Fibroblast of the aortic adventitia (primary cell): ENCODE measurements around the gene DCAF17. TPM values are rescaled to one million over a fixed set of nuclear protein-coding genes. Genes with fewer than 3 reads are reported as not detected.
A peak's percentile ranks its signal among the peaks of the same experiment; 100 is the strongest.

Experiments used
- DNase-seq: peaks from one replicate; pipeline ENCODE4 v3.0.0-alpha.2; 2010; ENCODE audit warnings: low read depth
- H3K4me3 ChIP-seq: 2 replicates; pipeline ENCODE4 v1.5.1; 2011; ENCODE audit warnings: low read depth, mild to moderate bottlenecking, control low read depth, low read length, moderate library complexity
- CTCF ChIP-seq: IDR thresholded peaks from 2 replicates; pipeline ENCODE4 v1.5.1; 2011; ENCODE audit warnings: mild to moderate bottlenecking, low read length, control low read depth, inconsistent platforms; ENCODE audit not compliant: insufficient read depth
- total RNA-seq: library from RNA; depleted of rRNA; stranded (reverse); fragments of >200 nt; gene quantifications from 2 replicates; pipeline ENCODE4 v1.2.3, GENCODE V29; 2012; ENCODE audit warnings: low replicate concordance

Gene DCAF17
- total RNA-seq, 1 donor, result 34.7 TPM

- DNase-seq, result no peak
These were observed 2.3 kb upstream of the DCAF17 start for GRCh38 chr2:171431677-171432167.

GRCh38 chr2:171432206-171432968 lies 1.6 kb upstream of the DCAF17 start:
- H3K4me3 ChIP-seq, result no peak overlapping the region
- TF ChIP-seq CTCF, result no peak
- DNase-seq, result no peak

More at GRCh38 chr2:171431677-171432167, 2.3 kb upstream of the DCAF17 start:
- no peak for TF ChIP-seq CTCF
- H3K4me3 ChIP-seq, result no peak overlapping the region

- DNase-seq, result peak; percentile 27
- H3K4me3 ChIP-seq, result peak overlapping the region; percentile 94
- TF ChIP-seq CTCF, result no peak
These were observed 860 bp upstream of the DCAF17 start for GRCh38 chr2:171432969-171433762.

GRCh38 chr2:171433763-171434012 lies 338 bp upstream of the DCAF17 start, which contains the start of gene METTL8:
METTL8 (minus strand) TSS chr2:171433990; CDS start chr2:171392185, 41,805 bp downstream.
- peak; percentile 6 for TF ChIP-seq CTCF
- H3K4me3 ChIP-seq, result peak within 1 kb of the TSS; percentile 94
- DNase-seq, result no peak

GRCh38 chr2:171436307-171436706 lies 2.3 kb downstream of the DCAF17 start:
- H3K4me3 ChIP-seq, result no peak overlapping the region
- DNase-seq, result peak; percentile 77
- TF ChIP-seq CTCF, result no peak

- H3K4me3 ChIP-seq, result no peak overlapping the region
- TF ChIP-seq CTCF, result no peak
- DNase-seq, result no peak
These were observed 7.4 kb downstream of the DCAF17 start for GRCh38 chr2:171441470-171441869.
